ENCODE data around the gene GPHA2. TPM values are rescaled to one million over a fixed set of nuclear protein-coding genes. Genes with fewer than 3 reads are reported as not detected.

Gene GPHA2
- total RNA-seq, 1 donor from 2014 or later = not detected

DNA sequence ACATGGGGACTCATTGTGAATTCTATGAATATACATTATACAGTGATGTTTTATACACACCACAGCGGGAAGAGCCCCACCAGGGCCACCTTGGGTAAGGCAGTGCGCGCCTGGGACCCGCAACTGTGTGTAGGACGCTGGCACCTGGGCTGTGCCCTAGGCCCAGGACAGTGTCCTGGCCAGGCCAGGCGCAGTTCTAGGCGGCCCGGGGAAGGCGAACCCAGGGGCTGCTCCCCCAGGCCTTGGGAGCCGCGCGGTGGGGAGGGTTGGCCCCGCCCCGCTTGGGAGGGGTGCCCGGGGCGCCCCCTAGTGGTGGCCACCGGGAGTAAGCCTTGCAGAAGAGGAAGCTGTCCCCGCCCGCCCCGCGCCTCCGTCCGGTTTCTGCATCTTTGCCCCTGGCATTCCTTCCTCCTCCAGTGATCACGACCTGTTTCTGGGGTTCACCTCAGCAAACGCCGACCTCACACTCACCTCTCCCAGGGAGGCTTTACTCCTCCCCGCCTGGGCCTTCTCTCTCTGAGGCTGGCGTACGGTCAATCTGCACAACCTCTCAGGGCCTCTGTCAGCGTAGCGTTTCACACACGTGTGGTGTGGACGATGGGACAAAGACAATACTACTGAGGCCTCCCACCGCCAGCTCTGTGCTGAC, 47.8 kb downstream of the GPHA2 start:
- intact Hi-C loops (cut with micrococcal nuclease) = loop anchor here (1.0 kb wide), 2 partner anchors 10 to 41 kb away; partner anchors contain the start of gene EHD1
- DNase-seq = peak; percentile 96
- Mint-ChIP-seq H3K4me3 (peak overlapping the region; percentile 73), H3K4me1 (peaks cover 30% of the 10 kb centered on the region), H3K36me3 (ENCODE audit: low read depth) (no peaks in the 10 kb centered on the region), H3K9me3 (no peaks in the 10 kb centered on the region), H3K27me3 (no peaks in the 10 kb centered on the region), H3K27ac (peak overlapping the region; percentile 91)

DNA sequence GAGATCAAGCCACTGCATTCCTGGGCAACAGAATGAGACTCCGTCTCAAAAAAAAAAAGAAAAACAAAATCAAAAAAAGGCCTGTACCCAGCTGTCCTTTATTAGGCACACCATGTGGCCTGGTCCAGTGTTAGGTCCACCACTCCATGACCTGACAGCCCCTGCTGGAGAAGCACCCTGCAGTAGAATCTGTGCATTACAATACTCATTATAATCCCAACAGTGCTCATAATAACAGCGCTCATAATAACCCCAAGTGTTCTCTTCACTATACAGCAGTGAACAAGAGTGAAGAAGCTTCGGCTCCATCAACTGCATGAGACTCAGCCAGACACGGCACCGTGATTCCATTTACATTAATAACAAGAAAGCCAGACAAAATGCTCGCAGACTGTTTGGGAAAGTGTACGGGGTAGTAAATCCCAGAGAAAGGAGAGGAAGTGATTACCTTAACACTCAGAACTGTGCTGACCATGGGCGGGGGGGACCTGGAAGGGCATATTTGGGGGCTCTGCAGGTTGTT, 48.4 kb downstream of the GPHA2 start:
- H3K27me3 Mint-ChIP-seq = no peaks in the 10 kb centered on the region
- intact Hi-C loops (cut with micrococcal nuclease) = no loop called here
- H3K36me3 Mint-ChIP-seq (ENCODE audit: low read depth) = no peaks in the 10 kb centered on the region
- H3K27ac Mint-ChIP-seq = peak overlapping the region; percentile 78
- H3K4me3 Mint-ChIP-seq = peak overlapping the region; percentile 4
- H3K9me3 Mint-ChIP-seq = no peaks in the 10 kb centered on the region
- peaks cover 30% of the 10 kb centered on the region for H3K4me1 Mint-ChIP-seq
- DNase-seq = no peak

DNA sequence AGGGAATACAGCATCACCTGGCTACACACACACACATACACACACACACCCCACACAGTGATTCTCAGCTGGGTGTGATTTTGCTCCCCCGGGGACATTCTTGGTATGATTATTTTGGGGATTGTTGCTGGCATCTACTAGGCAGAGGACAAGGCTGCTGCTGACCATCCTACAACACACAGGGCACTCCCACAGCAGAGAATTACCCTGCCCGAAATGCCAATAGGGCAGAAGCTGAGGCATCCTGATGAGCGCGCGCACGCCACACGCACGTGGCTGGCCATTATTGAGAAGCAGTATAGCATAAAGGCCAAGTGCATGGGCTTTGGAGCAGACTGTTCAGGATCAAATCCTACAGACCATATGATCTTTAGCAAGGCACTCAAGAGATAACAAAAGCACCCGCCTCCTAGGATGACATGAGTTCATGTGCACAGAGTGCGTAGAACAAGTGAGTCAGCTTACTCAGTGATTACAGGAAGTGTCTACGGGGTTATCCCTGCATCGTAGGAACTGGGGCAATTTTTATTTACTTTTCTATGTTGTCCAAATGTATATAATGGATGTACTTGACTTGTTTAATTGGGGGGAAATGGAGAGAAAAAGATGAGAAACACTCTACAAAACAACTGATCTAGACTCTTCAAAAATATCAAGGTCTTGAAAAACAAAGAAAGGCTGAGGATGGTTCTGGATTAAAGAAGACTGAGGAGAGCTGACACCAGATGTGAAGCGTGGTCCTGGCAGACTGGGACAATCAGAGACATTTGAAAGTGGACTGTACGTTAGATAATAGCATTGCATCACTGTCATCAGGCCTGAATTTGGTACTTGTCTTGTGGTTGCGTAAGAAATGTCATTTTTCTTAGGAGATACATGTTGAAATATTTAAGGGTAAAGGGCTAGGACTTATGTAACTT, 50.1 kb downstream of the GPHA2 start:
- Mint-ChIP-seq H3K9me3 (no peaks in the 10 kb centered on the region), H3K4me1 (peaks cover 36% of the 10 kb centered on the region), H3K27me3 (no peaks in the 10 kb centered on the region), H3K4me3 (peak overlapping the region; percentile 40), H3K36me3 (ENCODE audit: low read depth) (no peaks in the 10 kb centered on the region), H3K27ac (peak overlapping the region; percentile 85)
- intact Hi-C loops (cut with micrococcal nuclease) = no loop called here
- DNase-seq = peak; percentile 85

Other genes with a start within 250 kb of the GPHA2 start
- 0.61 TPM in 1 of 2 replicates, not detected in the other for gene NRXN2, start 212.7 kb downstream of the GPHA2 start, total RNA-seq
- 13.4 and 14.5 TPM in 2 replicates for gene RASGRP2, start 191.8 kb downstream of the GPHA2 start, total RNA-seq
- 2.4 and 3.1 TPM in 2 replicates for gene PYGM, start 175.9 kb downstream of the GPHA2 start, total RNA-seq
- gene SF1, start 157.4 kb downstream of the GPHA2 start, total RNA-seq = 522 and 525 TPM in 2 replicates
- 63.5 and 67.3 TPM in 2 replicates for gene MAP4K2, start 132.7 kb downstream of the GPHA2 start, total RNA-seq
- gene MEN1, start 125.3 kb downstream of the GPHA2 start, total RNA-seq = 36.7 and 39.1 TPM in 2 replicates
- gene CDC42BPG, start 91.2 kb downstream of the GPHA2 start, total RNA-seq = 0.05 TPM in 2 replicates
- 93.0 and 101 TPM in 2 replicates for gene EHD1, start 57.3 kb downstream of the GPHA2 start, total RNA-seq
- gene ATG2A, start 18.7 kb downstream of the GPHA2 start, total RNA-seq = 22.5 and 23.1 TPM in 2 replicates
- 11.4 and 16.7 TPM in 2 replicates for gene PPP2R5B, start 11.2 kb downstream of the GPHA2 start, total RNA-seq
- 0.71 TPM in 1 of 2 replicates, not detected in the other for gene MAJIN, start 36.2 kb upstream of the GPHA2 start, total RNA-seq
- 0.09 TPM in 1 of 2 replicates, not detected in the other for gene BATF2, start 61.1 kb upstream of the GPHA2 start, total RNA-seq
- gene ARL2, start 78.3 kb upstream of the GPHA2 start, total RNA-seq = 78.8 and 87.9 TPM in 2 replicates
- 15.9 and 17.9 TPM in 2 replicates for gene SNX15, start 91.5 kb upstream of the GPHA2 start, total RNA-seq
- gene SAC3D1, start 105.3 kb upstream of the GPHA2 start, total RNA-seq = 16.3 and 18.0 TPM in 2 replicates
- gene NAALADL1, start 122.7 kb upstream of the GPHA2 start, total RNA-seq = 12.5 and 13.0 TPM in 2 replicates
- 94.4 and 95.1 TPM in 2 replicates for gene CDCA5, start 148.1 kb upstream of the GPHA2 start, total RNA-seq
- gene ZFPL1, start 148.3 kb upstream of the GPHA2 start, total RNA-seq = 33.3 and 34.7 TPM in 2 replicates
- 127 and 136 TPM in 2 replicates for gene VPS51, start 160.3 kb upstream of the GPHA2 start, total RNA-seq
- 28.2 and 28.9 TPM in 2 replicates for gene TM7SF2, start 176.0 kb upstream of the GPHA2 start, total RNA-seq
- 17.1 and 18.1 TPM in 2 replicates for gene ZNHIT2, start 181.8 kb upstream of the GPHA2 start, total RNA-seq
- 1,048 and 1,049 TPM in 2 replicates for gene FAU, start 186.2 kb upstream of the GPHA2 start, total RNA-seq
- 78.1 and 81.4 TPM in 2 replicates for gene MRPL49, start 186.4 kb upstream of the GPHA2 start, total RNA-seq
- 36.9 and 39.0 TPM in 2 replicates for gene SYVN1, start 198.6 kb upstream of the GPHA2 start, total RNA-seq
- gene SPDYC, start 234.3 kb upstream of the GPHA2 start, total RNA-seq = not detected in 2 replicates
- 87.1 and 96.5 TPM in 2 replicates for gene CAPN1, start 246.0 kb upstream of the GPHA2 start, total RNA-seq